SU-DHL-6 (cell line): ENCODE results near the gene SLC32A1.

Experiments
- H2AFZ ChIP-seq: fragments of 200-600 bp; sonication (generic); 2 replicates; pipeline ENCODE4 v1.6.1; 2014; ENCODE audit warnings: low read depth, mild to moderate bottlenecking, moderate library complexity, mixed read lengths, antibody characterized with exemption, low read length; ENCODE audit not compliant: severe bottlenecking
- H3F3A ChIP-seq: fragments of 200-600 bp; shearing (Covaris generic); 2 replicates; pipeline ENCODE4 v1.6.0; 2016; ENCODE audit warnings: antibody characterized with exemption, mild to moderate bottlenecking; ENCODE audit not compliant: insufficient read depth
- H3K27ac ChIP-seq: fragments of 200-600 bp; sonication (generic); 2 replicates; pipeline ENCODE4 v1.5.1; 2016; ENCODE audit warnings: low read depth, mild to moderate bottlenecking, low read length, moderate library complexity, mixed read lengths
- H3K27me3 ChIP-seq: fragments of 200-600 bp; sonication (generic), shearing (Covaris generic); 2 replicates; pipeline ENCODE4 v1.6.0; 2014; ENCODE audit warnings: mild to moderate bottlenecking, low read length
- H3K36me3 ChIP-seq: fragments of 200-600 bp; sonication (generic); 2 replicates; pipeline ENCODE4 v1.6.1; 2014; ENCODE audit warnings: mild to moderate bottlenecking, low read length, mixed read lengths
- H3K4me2 ChIP-seq: fragments of 300-600, 200-600 bp; shearing (Covaris generic), sonication (generic); 2 replicates; pipeline ENCODE4 v1.6.0; 2014; ENCODE audit warnings: low read length, low read depth, mild to moderate bottlenecking; ENCODE audit not compliant: poor library complexity, severe bottlenecking
- H3K4me3 ChIP-seq: fragments of 200-600 bp; sonication (generic); 2 replicates; pipeline ENCODE4 v1.5.1; 2014; ENCODE audit warnings: antibody characterized with exemption, low read length, mild to moderate bottlenecking, mixed read lengths; ENCODE audit not compliant: insufficient read depth, poor library complexity, severe bottlenecking
- H3K79me2 ChIP-seq: fragments of 200-600 bp; sonication (generic); 2 replicates; pipeline ENCODE4 v1.6.1; 2014; ENCODE audit warnings: mild to moderate bottlenecking, low read length, moderate library complexity; ENCODE audit not compliant: insufficient read depth
- H3K9ac ChIP-seq: fragments of 200-600 bp; sonication (generic); 2 replicates; pipeline ENCODE4 v1.7.0; 2014; ENCODE audit warnings: mild to moderate bottlenecking, low read length
- H3K9me2 ChIP-seq: fragments of 200-600 bp; sonication (generic); replicated peaks from 2 replicates; pipeline ENCODE4 v1.6.1; 2014; ENCODE audit warnings: low read length; ENCODE audit not compliant: insufficient read depth
- H3K9me3 ChIP-seq: fragments of 200-600 bp; sonication (generic); 2 replicates; pipeline ENCODE4 v1.6.1; 2014; ENCODE audit warnings: low read length, mixed read lengths; ENCODE audit not compliant: insufficient read depth
- H4K20me1 ChIP-seq: fragments of 200-600 bp; sonication (generic); 2 replicates; pipeline ENCODE4 v1.6.1; 2014; ENCODE audit warnings: low read depth, mild to moderate bottlenecking, antibody characterized with exemption, low read length, moderate library complexity, mixed read lengths
- EZH2phosphoT487 ChIP-seq: fragments of 200-600 bp; sonication (generic), shearing (Covaris generic); conservative IDR thresholded peaks from 2 replicates; pipeline ENCODE4 v1.6.1; 2018; ENCODE audit warnings: mild to moderate bottlenecking, antibody characterized with exemption, low read length, moderate library complexity, mixed read lengths
- TF ChIP-seq, protein P1 (sequence below): fragments of 200-600 bp; sonication (generic); IDR thresholded peaks from one replicate; pipeline ENCODE4 v1.5.1; 2017; ENCODE audit warnings: antibody characterized with exemption, mild to moderate bottlenecking, low read length, moderate library complexity; ENCODE audit not compliant: insufficient read depth, poor library complexity, severe bottlenecking

The SLC32A1 gene

DNA sequence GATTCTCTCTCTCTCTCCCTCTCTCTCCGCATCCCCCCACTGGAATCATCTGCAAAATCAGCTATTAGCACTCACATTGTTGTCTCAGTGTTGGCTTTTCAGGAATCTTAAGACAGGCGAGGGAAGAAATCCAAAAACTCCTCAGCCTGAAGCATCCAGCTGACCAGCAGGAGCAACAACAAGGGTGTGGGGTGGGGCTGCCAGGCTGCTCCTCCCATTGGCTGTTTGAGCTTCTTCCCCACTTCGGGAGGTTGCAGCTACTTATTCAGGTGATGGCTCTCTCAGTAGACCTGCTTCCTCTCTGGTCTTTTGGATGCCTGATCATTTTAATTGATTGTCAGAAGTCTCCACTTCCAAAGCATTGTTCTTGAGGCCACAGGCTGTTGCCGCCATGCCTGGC lies 24.1 kb upstream of the SLC32A1 start:
- TF ChIP-seq, protein P1, sequence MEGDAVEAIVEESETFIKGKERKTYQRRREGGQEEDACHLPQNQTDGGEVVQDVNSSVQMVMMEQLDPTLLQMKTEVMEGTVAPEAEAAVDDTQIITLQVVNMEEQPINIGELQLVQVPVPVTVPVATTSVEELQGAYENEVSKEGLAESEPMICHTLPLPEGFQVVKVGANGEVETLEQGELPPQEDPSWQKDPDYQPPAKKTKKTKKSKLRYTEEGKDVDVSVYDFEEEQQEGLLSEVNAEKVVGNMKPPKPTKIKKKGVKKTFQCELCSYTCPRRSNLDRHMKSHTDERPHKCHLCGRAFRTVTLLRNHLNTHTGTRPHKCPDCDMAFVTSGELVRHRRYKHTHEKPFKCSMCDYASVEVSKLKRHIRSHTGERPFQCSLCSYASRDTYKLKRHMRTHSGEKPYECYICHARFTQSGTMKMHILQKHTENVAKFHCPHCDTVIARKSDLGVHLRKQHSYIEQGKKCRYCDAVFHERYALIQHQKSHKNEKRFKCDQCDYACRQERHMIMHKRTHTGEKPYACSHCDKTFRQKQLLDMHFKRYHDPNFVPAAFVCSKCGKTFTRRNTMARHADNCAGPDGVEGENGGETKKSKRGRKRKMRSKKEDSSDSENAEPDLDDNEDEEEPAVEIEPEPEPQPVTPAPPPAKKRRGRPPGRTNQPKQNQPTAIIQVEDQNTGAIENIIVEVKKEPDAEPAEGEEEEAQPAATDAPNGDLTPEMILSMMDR, result no peak
- no peak for TF ChIP-seq EZH2phosphoT487
- no peak overlapping the region for H3K27ac ChIP-seq

DNA sequence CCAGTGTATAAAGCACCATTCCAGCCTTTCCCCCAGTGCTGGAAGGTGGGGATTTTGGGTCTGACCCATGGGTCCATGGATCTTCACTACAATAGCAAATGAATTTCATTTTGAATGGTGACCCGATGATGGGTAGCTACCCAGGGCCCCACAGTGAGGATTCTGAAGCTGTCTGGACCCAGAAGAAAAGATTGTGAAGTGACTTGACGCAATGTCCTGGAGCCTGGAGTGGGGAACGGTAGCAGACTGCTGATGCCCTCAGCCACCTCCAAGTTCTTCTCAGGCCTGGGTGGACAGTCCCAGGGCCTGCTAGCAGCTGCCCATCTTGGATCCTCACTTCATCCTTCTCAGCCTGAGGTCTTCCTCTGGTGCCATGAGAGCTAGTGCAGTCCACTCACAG lies 23.4 kb upstream of the SLC32A1 start:
- Histone ChIP-seq H2AFZ (no peak overlapping the region), H3K27me3 (no peaks in the 10 kb centered on the region), H3K27ac (no peak overlapping the region)

More for the DNA sequence above, 24.1 kb upstream of the SLC32A1 start:
- H3K79me2 ChIP-seq, result no peaks in the 10 kb centered on the region
- H3F3A ChIP-seq, result no peaks in the 10 kb centered on the region
- no peaks in the 10 kb centered on the region for H3K9me2 ChIP-seq
- H3K4me2 ChIP-seq, result no peak overlapping the region
- no peaks in the 10 kb centered on the region for H3K36me3 ChIP-seq
- no peak overlapping the region for H3K9ac ChIP-seq
- H3K9me3 ChIP-seq, result no peaks in the 10 kb centered on the region
- no peak overlapping the region for H2AFZ ChIP-seq
- H3K4me3 ChIP-seq, result no peak overlapping the region
- H4K20me1 ChIP-seq, result no peaks in the 10 kb centered on the region
- H3K27me3 ChIP-seq, result no peaks in the 10 kb centered on the region

DNA sequence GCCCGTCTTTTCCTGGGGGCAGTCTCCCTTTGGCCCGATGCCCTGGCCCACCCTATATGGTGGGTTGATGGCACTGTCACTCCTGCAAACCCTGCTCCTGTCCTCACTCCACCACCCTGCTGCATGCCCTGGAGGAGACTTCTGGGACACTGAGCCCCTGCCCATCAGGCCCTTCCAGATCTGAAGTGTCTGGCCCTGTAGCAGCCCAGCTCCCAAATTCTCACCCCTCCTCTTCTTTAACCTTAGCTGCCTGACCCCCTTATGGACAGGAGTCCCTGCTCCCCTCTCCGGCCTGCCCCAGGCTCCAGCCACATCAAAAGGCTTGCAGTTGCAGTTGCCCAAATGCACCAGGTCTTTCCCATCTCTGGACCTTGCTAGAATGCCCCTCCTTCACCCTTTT lies 20.8 kb upstream of the SLC32A1 start:
- Histone ChIP-seq H3K27ac (no peak overlapping the region), H3K36me3 (no peaks in the 10 kb centered on the region), H3K9me2 (no peaks in the 10 kb centered on the region), H3K27me3 (no peaks in the 10 kb centered on the region), H4K20me1 (no peaks in the 10 kb centered on the region), H3K4me3 (no peak overlapping the region), H2AFZ (no peak overlapping the region), H3K9ac (no peak overlapping the region), H3K79me2 (no peaks in the 10 kb centered on the region), H3F3A (no peaks in the 10 kb centered on the region), H3K4me2 (no peak overlapping the region), H3K9me3 (no peaks in the 10 kb centered on the region)
- no peak for TF ChIP-seq EZH2phosphoT487
- TF ChIP-seq, protein P1, result no peak

More for the DNA sequence above, 23.4 kb upstream of the SLC32A1 start:
- no peak for TF ChIP-seq EZH2phosphoT487
- TF ChIP-seq, protein P1, result no peak
- no peak overlapping the region for H3K9ac ChIP-seq
- no peaks in the 10 kb centered on the region for H4K20me1 ChIP-seq
- H3K9me2 ChIP-seq, result no peaks in the 10 kb centered on the region
- H3K9me3 ChIP-seq, result no peaks in the 10 kb centered on the region
- H3K36me3 ChIP-seq, result no peaks in the 10 kb centered on the region
- no peak overlapping the region for H3K4me2 ChIP-seq
- H3F3A ChIP-seq, result no peaks in the 10 kb centered on the region
- H3K4me3 ChIP-seq, result no peak overlapping the region
- no peaks in the 10 kb centered on the region for H3K79me2 ChIP-seq

DNA sequence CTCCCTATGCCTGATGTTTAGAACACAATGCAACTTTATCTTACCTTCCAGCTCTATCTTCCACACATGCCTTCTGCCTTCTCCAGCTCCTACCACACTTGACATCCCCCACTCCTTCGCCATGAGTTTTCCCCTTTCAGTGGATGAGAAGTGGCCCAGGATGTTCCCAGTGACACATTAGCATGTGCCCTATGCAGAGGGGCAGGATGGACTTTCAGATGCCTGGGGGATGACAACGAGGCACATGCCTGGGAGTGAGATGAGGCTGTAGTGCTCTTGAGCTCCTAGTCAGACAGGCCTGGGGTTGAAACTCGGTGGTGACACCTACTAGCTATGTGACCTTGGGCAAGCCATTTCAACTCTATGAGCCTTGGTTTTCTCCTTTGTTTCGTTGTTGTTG lies 20.1 kb upstream of the SLC32A1 start:
- no peaks in the 10 kb centered on the region for H3K9me2 ChIP-seq
- no peaks in the 10 kb centered on the region for H4K20me1 ChIP-seq
- no peaks in the 10 kb centered on the region for H3K9me3 ChIP-seq
- H3K27ac ChIP-seq, result no peak overlapping the region
- TF ChIP-seq EZH2phosphoT487, result no peak
- TF ChIP-seq, protein P1, result no peak
- no peak overlapping the region for H3K9ac ChIP-seq
- no peaks in the 10 kb centered on the region for H3F3A ChIP-seq
- H3K36me3 ChIP-seq, result no peaks in the 10 kb centered on the region
- H3K27me3 ChIP-seq, result no peaks in the 10 kb centered on the region
- H2AFZ ChIP-seq, result no peak overlapping the region
- H3K4me3 ChIP-seq, result no peak overlapping the region
- no peaks in the 10 kb centered on the region for H3K79me2 ChIP-seq
- H3K4me2 ChIP-seq, result no peak overlapping the region
